ENCODE results near the gene ENTHD1.

The ENTHD1 gene

DNA sequence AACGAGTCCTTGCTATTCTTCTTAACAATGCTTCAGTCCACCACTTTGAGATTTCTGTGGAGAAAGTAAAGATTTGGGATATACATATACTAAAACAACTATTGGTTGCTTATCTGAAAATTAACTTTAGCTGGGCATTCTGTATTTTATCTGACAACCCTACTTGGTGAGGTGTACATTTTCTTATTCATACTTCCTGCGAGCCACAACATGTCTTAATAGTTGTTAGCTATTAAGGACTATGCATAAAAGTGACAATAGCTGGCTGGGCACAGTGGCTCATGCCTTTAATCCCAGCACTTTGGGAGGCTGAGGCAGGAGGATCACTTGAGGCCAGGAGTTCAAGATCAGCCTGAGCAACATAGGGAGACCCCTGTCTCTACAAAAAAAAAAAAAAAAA, 38.6 kb upstream of the ENTHD1 start:
- H3K27ac ChIP-seq = no peak overlapping the region
- no peak for TF ChIP-seq CTCF (conservative IDR thresholded peaks at IDR 0.05)

DNA sequence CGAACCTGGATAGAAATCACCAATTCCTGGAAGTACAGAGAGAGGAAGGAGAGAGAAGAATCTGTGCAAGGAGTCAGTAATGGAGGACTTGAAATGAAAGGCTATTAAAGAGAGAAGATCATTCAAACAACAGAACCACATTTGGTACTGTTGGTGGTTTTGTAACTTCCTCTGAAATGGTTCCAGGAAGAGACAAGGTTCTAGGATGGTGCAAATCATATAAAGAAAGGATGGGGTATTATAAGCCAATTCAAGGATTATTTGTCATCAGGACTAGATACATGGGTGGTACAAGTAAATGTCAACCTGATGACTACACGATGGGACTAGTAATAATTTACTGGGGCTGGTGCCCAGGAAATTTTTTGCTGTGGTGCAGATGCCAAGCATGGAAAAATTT, 37.7 kb upstream of the ENTHD1 start:
- TF ChIP-seq CTCF (conservative IDR thresholded peaks at IDR 0.05) = no peak

GRCh38 chr22:39928536-39929520, 35.3 kb upstream of the ENTHD1 start:
- no peak overlapping the region for H3K27ac ChIP-seq
- TF ChIP-seq CTCF (conservative IDR thresholded peaks at IDR 0.05) = no peak

More for the DNA sequence above, 37.7 kb upstream of the ENTHD1 start:
- no peak overlapping the region for H3K27ac ChIP-seq

DNA sequence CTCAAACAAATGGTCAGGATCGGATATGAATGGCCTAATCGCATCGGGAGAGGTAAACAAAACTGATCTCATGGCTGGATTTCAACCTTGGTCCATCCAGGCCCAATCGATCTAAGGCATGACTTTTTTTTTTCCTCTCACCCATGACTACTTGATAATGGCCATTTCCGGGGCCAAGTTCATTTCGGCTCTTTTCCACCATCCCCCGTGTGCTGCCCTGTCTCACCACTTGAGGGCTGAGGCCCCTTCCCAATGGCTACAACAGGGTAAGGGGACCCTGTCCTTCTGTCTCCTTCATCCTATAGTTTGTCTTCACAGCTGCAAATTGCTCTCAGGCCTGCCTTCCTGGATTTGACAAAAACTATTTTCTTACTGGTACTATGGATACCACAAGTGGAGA, 34.0 kb upstream of the ENTHD1 start:
- H3K27ac ChIP-seq = no peak overlapping the region
- TF ChIP-seq CTCF (conservative IDR thresholded peaks at IDR 0.05) = no peak

GRCh38 chr22:39926753-39927152, 33.2 kb upstream of the ENTHD1 start:
- no peak for TF ChIP-seq CTCF (conservative IDR thresholded peaks at IDR 0.05)
- H3K27ac ChIP-seq = no peak overlapping the region

GRCh38 chr22:39925909-39926679, 32.5 kb upstream of the ENTHD1 start:
- TF ChIP-seq CTCF (conservative IDR thresholded peaks at IDR 0.05) = no peak
- no peak overlapping the region for H3K27ac ChIP-seq

DNA sequence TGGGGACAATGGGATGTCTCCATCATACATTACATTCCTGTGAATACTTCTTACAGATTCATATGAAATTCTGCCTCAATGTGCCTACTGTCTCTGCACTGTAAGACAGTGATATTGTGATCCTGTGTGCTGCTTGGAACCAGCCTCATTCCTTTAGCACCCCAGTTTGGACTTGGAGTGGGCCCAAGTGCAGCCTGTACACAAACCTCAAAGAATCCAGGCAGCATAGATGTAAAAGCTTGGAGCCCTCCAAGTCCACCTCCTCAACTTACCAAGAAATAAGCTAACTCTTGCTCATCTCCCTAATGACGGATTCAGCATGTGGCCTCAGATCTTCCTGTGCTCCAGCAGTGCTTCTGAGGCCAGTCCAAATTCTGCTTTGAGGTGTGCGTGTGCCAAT, 31.7 kb upstream of the ENTHD1 start:
- TF ChIP-seq CTCF (conservative IDR thresholded peaks at IDR 0.05) = no peak
- H3K27ac ChIP-seq = no peak overlapping the region
